Colonic mucosa (tissue), 4 donors: ENCODE measurements around the gene TMTC2. TPM values are rescaled to one million over a fixed set of nuclear protein-coding genes. Genes with fewer than 3 reads are reported as not detected.

Experiments used
- DNase-seq: peaks from one replicate; pipeline ENCODE4 v3.0.0-alpha.2; 2020
- H3K27ac ChIP-seq: fragments of 200-600 bp; one replicate; pipeline ENCODE4 v1.8.0; 2021
- H3K27me3 ChIP-seq: fragments of 200-600 bp; one replicate; pipeline ENCODE4 v1.8.0; 2021
- H3K36me3 ChIP-seq: fragments of 200-600 bp; one replicate; pipeline ENCODE4 v1.8.0; 2021
- H3K4me1 ChIP-seq: fragments of 200-600 bp; one replicate; pipeline ENCODE4 v1.8.0; 2021; ENCODE audit warnings: mild to moderate bottlenecking
- H3K4me3 ChIP-seq: fragments of 200-600 bp; one replicate; pipeline ENCODE4 v1.8.0; 2021
- H3K9ac ChIP-seq, 2 donors: one replicate each; pipeline ENCODE4 v1.7.0; 2013; ENCODE audit warnings: control low read depth in 2 of 2, low read depth in 2 of 2, low read length in 2 of 2
- H3K9me3 ChIP-seq: fragments of 200-600 bp; one replicate; pipeline ENCODE4 v1.8.0; 2021
- CTCF ChIP-seq: fragments of 200-600 bp; IDR thresholded peaks from one replicate; pipeline ENCODE4 v1.8.0; 2022; ENCODE audit warnings: antibody characterized with exemption, mild to moderate bottlenecking
- intact Hi-C: fragments of 100-400 bp; cut with DNase I; formaldehyde crosslinking; loops from one replicate; pipeline ENCODE4 v1.14.1; 2022
- total RNA-seq, 2 donors: library from RNA; stranded (reverse); fragmentation: NEBNext Ultra II Directional in 1 of 2; extraction: Animal tissue kit (Norgen Biotek cat#: 25700) in 1 of 2; gene quantifications; one replicate each; pipeline ENCODE4 v1.2.1, GENCODE V29; 2021
- donor health status: healthy.
- donor health status: DM: no; HTN: no; CAD: no.
- donor health status: DM: no; HTN: no; CAD: no.

Gene TMTC2
- total RNA-seq, 2 donors from 2014 or later = 12.2 to 20.6 TPM

GRCh38 chr12:83128540-83128939, 441.8 kb downstream of the TMTC2 start:
- no peak overlapping the region for H3K4me3 ChIP-seq
- H3K27ac ChIP-seq = no peak overlapping the region
- no peaks in the 10 kb centered on the region for H3K9me3 ChIP-seq
- no peak for TF ChIP-seq CTCF
- intact Hi-C loops = no loop called here
- H3K27me3 ChIP-seq = no peaks in the 10 kb centered on the region
- H3K9ac ChIP-seq = no peak overlapping the region
- H3K4me1 ChIP-seq = no peaks in the 10 kb centered on the region
- H3K36me3 ChIP-seq = no peaks in the 10 kb centered on the region
- DNase-seq = no peak

GRCh38 chr12:83130178-83130577, 443.5 kb downstream of the TMTC2 start:
- Histone ChIP-seq H3K27me3 (no peaks in the 10 kb centered on the region), H3K9me3 (no peaks in the 10 kb centered on the region), H3K27ac (no peak overlapping the region), H3K9ac (no peak overlapping the region), H3K4me3 (no peak overlapping the region), H3K36me3 (no peaks in the 10 kb centered on the region), H3K4me1 (no peaks in the 10 kb centered on the region)
- DNase-seq = no peak
- intact Hi-C loops = no loop called here
- no peak for TF ChIP-seq CTCF

- H3K9ac ChIP-seq = no peak overlapping the region
- intact Hi-C loops = no loop called here
- no peaks in the 10 kb centered on the region for H3K36me3 ChIP-seq
- no peaks in the 10 kb centered on the region for H3K9me3 ChIP-seq
- no peak for DNase-seq
- H3K4me1 ChIP-seq = no peaks in the 10 kb centered on the region
- H3K27me3 ChIP-seq = no peaks in the 10 kb centered on the region
- H3K27ac ChIP-seq = no peak overlapping the region
- H3K4me3 ChIP-seq = no peak overlapping the region
- no peak for TF ChIP-seq CTCF
Measured at GRCh38 chr12:83132360-83132759, 445.7 kb downstream of the TMTC2 start.

GRCh38 chr12:83136411-83136810, 449.7 kb downstream of the TMTC2 start:
- no peak overlapping the region for H3K27ac ChIP-seq
- H3K36me3 ChIP-seq = no peaks in the 10 kb centered on the region
- no peak overlapping the region for H3K9ac ChIP-seq
- no peak for TF ChIP-seq CTCF
- no peaks in the 10 kb centered on the region for H3K27me3 ChIP-seq
- no peak overlapping the region for H3K4me3 ChIP-seq
- H3K4me1 ChIP-seq = no peaks in the 10 kb centered on the region
- no peaks in the 10 kb centered on the region for H3K9me3 ChIP-seq
- DNase-seq = no peak
- intact Hi-C loops = no loop called here

GRCh38 chr12:83140135-83140534, 453.4 kb downstream of the TMTC2 start:
- no peak for DNase-seq
- Histone ChIP-seq H3K9me3 (no peaks in the 10 kb centered on the region), H3K36me3 (no peaks in the 10 kb centered on the region), H3K9ac (no peak overlapping the region), H3K27ac (no peak overlapping the region), H3K27me3 (no peaks in the 10 kb centered on the region), H3K4me1 (no peaks in the 10 kb centered on the region), H3K4me3 (no peak overlapping the region)
- TF ChIP-seq CTCF = no peak
- intact Hi-C loops = no loop called here
